Pulmonary artery endothelial cell (primary cell): ENCODE results near the gene INHBC. TPM values are rescaled to one million over a fixed set of nuclear protein-coding genes. Genes with fewer than 3 reads are reported as not detected.
"Not testable (repeated sequence)": the region's sequence is repeated elsewhere in the genome, so short reads cannot be mapped to it uniquely, and the experiment has no call there.

Source experiments
- DNase-seq: peaks from one replicate; pipeline ENCODE4 v3.0.0-alpha.2; 2011; ENCODE audit warnings: low read depth, low spot score
- total RNA-seq: library from RNA; depleted of rRNA; stranded (reverse); fragments of >200 nt; gene quantifications from 2 replicates; pipeline ENCODE4 v1.2.3, GENCODE V29; 2014

The INHBC gene, protein sequence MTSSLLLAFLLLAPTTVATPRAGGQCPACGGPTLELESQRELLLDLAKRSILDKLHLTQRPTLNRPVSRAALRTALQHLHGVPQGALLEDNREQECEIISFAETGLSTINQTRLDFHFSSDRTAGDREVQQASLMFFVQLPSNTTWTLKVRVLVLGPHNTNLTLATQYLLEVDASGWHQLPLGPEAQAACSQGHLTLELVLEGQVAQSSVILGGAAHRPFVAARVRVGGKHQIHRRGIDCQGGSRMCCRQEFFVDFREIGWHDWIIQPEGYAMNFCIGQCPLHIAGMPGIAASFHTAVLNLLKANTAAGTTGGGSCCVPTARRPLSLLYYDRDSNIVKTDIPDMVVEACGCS
- total RNA-seq = not detected in 2 replicates

DNA sequence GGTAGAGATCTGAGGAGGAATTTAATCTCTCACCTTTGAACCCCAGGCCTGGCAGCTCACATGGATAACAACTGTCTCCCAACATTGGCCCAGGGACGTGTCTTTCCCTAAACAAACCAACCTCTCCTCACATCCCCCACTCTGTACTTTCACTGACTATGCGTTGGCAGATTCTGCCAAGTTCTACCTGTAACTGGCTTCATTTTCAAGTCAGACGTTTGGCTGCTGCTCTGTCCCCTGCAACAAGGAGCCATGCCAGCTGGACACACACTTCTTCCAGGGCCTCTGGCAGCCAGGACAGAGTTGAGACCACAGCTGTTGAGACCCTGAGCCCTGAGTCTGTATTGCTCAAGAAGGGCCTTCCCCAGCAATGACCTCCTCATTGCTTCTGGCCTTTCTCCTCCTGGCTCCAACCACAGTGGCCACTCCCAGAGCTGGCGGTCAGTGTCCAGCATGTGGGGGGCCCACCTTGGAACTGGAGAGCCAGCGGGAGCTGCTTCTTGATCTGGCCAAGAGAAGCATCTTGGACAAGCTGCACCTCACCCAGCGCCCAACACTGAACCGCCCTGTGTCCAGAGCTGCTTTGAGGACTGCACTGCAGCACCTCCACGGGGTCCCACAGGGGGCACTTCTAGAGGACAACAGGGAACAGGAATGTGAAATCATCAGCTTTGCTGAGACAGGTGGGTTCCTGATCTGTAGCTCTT lies at the start of gene INHBC:
Gene INHBC (plus strand): TSS at position 268 of the 707 bp plus-strand sequence. CDS start 103 bp downstream, at position 371.
- no peak for DNase-seq

DNA sequence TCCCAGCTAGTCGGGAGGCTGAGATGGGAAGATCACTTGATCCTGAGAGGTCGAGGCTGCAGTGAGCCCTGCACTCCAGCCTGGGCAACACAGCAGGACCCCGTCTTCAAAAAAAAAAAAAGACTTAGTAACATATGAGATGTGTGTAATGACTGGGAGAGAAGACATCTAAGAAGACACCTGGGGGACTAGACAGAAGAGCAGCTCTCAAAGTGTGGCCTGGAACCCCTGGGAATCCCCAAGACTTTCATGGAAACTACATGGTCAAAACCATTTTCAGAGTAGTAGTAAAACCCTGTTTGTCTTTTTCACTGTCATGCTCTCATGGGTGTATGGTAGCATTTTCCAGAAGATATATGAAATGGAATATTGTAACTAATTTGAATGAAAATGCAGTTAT lies 49.0 kb upstream of the INHBC start:
- DNase-seq = no peak

DNA sequence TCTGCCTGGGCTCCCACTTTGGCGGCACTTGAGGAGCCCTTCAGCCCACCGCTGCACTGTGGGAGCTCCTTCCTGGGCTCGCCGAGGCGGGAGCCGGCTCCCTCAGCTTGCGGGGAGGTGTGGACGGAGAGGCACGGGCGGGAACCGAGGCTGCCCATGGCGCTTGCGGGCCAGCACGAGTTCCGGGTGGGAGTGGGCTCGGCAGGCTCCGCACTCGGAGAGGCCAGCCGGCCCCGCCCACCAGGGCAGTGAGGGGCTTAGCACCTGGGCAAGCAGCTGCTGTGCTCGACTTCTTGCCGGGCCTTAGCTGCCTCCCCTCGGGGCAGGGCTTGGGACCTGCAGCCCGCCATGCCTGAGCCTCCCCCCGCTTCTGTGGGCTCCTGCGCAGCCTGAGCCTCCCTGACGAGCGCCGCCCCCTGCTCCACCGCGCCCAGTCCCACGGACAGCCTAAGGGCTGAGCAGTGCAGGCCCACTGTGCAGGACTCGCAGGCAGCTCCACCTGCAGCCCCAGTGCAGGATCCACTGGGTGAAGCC lies 48.3 kb upstream of the INHBC start:
- DNase-seq = no peak

DNA sequence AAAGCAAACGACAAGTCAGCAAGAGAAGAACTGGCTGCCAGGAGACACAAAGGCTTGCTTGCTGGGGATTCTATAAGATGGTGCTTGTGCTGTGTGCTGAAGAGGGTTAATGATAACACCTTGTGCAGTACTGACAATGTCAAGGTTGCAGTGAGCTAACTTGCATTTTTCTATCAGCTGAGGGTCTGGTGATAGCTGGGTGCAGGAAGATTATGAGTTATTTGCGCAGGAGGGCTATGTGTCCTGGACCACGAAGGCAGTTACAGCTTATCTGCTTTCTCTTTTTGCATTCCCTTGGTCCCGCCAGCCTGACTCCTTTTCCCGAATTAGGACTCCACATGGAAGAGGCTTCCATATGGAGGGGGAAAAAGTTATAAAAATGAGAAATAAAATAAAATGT lies 46.2 kb upstream of the INHBC start:
- DNase-seq = no peak

DNA sequence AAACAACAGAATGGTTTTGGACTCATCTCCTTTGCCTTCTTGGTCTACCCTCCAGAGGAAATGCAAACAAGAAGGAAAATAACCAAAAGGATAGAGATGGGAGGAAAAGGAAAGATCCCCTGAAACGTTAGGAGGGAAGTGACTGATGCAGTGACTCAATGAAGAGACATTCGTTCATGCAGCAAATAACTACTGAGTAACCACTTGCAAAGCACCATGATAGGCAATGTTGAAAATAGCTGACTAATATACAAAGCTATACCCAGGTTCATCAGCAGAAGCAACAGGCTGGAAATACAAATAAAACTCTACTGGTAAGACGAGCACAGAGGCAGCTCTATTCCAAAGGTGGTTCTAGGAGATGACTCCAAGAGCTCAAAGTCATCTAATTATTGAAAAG lies 45.6 kb upstream of the INHBC start:
- DNase-seq = peak; percentile 47

DNA sequence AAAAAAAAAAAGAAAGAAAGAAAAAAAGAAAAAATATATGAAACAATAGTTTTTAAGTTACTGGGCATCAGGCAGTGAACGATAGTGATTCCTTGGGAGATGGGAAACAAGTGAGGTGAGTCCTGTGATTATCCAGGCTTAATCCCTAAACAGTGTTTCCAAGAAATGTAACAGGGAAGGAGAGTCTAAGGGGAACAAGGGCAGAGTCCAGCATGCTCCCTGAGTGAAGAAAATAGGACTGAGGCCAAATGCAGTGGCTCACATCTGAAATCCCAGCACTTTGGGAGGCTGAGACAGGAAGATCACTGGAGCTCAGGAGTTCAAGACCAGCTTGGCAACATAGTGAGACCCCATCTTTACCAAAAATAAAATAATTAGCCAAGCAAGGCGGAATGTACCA lies 44.4 kb upstream of the INHBC start:
- DNase-seq = no peak

DNA sequence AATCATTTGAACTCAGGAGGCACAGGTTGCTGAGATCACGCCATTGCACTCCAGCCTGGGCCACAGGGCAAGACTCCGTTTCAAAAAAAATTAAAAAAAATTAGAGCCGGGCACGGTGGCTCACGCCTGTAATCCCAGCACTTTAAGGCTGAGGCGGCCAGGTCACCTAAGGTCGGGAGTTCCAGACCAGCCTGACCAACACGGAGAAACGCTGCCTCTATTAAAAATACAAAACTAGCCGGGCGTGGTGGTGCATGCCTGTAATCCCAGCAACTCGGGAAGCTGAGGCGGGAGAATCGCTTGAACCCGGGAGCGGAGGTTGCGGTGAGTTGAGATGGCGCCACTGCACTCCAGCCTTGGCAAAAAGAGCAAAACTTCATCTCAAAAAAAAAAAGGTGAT lies 39.5 kb upstream of the INHBC start:
- no peak for DNase-seq

DNA sequence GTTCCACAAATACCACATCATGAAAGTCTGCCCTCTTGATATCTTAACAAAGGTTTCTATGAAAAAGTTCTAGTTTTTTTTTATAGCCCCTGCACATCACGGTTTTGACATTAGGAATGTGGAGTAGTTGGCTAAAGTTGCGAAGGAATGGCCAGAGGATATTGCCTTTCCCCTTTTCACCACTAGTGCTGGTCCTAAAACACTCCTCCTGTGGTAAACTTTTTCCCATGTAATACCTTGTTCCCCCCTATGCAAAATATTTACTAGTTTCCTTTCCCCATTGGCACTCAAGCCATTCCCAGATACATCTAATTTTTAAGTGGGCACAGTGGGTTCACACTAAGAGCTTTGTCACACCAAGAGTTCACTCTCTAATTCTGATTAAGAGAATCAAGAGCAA lies 37.1 kb upstream of the INHBC start:
- DNase-seq = no peak

DNA sequence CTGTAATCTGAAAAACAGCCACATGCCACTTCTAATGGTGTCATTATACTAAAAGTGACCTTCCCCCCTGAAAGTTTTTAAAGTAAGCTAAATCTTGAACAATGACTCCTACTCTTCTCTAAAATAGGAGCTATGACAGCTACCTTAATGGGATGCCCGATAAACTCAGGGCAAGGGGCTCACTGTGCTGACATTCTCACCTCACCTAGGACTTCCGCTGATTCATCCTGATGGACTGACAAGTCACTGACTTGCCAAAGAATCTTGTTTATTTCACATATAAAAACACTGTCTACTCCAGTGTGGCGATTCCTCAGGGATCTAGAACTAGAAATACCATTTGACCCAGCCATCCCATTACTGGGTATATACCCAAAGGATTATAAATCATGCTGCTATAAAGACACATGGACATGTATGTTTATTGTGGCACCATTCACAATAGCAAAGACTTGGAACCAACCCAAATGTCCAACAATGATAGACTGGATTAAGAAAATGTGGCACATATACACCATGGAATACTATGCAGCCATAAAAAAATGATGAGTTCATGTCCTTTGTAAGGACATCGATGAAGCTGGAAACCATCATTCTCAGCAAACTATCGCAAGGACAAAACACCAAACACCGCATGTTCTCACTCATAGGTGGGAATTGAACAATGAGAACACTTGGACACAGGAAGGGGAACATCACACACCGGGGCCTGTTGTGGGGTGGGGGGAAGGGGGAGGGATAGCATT lies 34.7 kb upstream of the INHBC start:
- DNase-seq = not testable (repeated sequence)

DNA sequence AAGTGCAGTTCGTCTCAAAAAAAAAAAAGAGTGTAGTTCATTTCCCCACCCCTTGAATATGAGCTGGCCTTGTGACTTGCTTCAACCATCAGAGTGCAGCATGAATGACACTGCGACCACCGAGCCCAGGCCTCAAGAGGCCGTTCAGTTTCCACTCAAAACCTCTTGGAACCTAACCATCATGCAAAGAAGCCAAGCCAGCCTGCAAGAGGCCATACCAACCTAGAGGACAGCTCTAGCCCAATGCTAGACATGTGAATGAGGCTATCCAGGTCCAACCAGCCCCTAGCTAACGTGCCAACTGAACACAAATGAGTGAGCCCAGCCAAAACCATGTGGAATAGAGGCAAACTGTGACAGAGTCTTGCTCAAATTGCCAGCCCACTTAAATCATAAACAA lies 33.4 kb upstream of the INHBC start:
- DNase-seq = no peak

DNA sequence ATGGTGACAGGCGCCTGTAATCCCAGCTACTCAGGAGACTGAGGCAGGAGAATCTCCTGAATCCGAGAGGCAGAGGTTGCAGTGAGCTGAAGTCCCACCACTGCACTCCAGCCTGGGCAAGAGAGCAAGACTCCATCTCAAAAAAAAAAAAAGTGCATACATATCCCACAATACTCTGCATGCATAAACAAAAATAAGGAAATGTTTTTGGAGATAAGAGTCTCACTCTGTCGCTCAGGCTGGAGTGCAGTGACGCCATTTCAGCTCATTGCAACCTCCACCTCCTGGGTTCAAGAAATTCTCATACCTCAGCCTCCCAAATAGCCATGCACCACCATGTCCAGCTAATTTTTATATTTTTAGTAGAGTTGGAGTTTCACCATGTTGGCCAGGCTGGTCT lies 32.4 kb upstream of the INHBC start:
- DNase-seq = not testable (repeated sequence)

DNA sequence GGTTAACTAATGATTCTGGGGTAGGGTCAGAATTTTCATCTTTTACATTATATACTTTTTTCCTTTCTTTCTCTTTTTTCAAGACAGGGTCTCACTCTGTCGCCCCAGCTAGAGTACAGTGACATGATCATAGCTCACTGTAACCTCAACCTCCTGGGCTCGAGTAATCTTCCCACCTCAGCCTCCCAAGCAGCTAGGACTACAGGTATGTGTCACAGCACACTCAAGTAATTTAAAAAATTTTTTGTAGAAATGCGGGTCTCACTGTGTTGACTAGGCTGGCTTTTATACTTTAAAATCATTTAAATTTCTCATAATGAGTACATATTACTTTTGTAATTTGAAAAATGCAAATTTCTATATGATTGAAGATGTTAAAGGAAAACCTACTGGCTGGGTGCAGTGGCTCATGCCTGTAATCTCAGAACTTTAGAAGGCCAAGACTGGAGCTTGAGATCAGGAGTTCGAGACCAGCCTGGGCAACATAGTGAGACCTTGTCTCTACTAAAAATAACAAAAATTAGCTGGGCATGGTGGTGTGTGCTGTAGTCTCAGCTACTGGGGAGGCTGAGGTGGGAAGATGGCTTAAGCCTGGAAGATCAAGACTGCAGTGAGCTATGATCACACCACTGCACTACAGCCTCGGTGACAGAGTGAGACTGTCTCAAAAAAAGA lies 29.5 kb upstream of the INHBC start:
- no peak for DNase-seq

DNA sequence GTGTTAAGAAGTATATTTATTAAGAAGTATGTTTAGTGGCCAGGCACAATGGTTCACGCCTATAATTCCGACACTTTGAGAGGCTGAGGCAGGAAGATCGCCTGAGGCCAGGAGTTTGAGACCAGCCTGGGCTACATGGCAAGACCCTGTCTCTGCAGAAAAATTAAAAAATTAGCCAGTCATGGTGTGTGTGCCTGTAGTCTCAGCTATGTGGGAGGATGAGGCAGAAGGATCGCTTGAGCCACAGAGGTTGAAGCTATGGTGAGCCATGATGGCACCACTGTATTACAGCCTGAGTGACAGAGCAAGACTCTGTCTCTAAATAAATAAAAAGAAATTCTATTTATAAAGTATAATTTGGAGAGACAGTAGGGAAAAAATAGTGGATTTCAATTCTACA lies 24.1 kb upstream of the INHBC start:
- no peak for DNase-seq

DNA sequence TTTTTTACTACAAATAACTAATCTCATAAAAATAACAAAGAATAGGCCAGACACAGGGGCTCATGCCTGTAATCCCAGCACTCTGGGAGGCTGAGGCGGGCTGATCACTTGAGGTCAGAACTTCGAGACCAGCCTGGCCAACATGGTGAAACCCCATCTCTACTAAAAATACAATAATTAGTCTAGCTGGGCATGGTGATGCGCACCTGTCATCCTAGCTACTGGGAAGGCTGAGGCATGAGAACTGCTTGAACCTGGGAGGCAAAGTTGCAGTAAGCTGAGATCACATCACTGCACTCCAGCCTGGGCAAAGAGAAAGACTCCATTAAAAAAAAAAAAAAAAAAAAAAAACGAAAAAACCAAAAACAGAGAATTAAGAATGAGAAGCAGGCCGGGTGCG lies 20.4 kb upstream of the INHBC start:
- DNase-seq = not testable (repeated sequence)

DNA sequence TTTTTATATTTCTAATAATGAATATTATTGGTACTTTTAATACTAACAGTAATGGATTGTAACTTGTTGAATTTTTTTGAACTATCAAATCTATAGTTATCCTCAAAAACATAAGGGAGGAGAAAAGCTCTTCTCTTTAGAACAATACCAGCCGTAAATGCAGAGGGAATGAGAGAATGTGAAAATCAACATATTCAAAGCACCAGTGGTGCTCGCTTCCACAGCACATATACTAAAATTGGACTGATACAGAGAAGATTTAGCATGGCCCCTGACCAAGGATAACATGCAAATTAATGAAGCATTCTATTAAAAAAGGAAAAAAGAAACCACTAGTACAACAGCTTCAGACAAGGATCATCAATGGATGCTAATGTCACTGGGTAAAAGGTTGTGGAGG lies 19.5 kb upstream of the INHBC start:
- DNase-seq = no peak

DNA sequence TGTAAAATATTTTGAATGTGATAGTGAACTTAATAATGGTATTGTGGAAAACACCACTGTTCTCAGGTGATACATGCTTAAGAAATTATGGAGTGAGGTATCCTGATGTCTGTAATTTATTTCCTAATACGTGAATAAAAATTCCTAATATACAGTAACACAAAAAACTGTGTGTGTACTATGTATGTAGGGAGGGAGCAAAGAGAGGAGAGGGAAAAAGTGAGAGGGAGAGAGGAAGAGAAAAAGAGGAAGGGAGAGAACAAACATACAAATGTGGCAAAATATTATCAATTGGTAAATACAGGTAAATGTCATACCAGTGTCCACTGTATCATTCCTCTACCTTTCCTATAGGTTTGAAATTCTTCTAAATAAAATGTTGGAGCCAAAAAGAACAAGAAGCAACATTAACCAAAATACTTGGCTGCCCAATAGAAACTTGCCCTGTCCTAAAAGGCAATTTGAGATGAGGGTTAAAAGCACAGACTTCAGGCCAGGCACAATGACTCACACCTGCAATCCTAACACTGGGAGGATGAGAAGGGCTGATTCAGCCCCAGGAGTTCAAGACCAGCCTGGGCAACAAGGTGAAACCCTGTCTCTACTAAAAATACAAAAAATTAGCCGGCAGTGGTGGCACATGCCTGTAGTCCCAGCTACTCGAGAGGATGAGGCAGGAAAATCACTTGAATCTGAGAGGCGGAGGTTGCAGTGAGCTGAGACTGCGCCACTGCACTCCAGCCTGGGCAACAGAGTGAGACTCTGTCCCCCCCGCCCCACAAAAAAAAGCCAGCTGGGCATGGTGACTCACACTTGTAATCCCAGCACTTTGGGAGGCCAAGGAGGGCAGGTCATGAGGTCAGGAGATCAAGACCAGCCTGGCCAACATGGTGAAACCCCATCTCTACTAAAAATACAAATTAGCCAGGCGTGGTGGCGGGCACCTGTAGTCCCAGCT lies 18.3 kb upstream of the INHBC start:
- DNase-seq = no peak

DNA sequence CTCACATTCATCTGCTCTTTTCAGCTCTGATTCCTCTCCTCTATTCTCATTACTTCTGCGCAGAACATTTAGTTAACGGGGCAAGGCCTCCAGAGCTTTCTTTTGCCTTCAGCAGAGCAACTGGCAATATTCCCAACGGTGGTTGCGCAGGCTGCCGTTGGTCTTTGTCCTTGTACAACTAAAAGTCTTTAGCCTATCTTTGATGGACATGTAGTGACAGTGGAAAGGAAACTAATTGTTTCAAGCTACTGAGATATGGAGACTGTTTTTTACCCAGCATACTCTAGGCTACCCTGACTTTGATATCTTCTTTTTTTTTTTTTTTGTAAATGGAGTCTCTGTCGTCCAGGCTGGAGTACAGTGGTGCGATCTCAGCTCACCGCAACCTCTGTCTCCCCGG lies 16.3 kb upstream of the INHBC start:
- DNase-seq = no peak

DNA sequence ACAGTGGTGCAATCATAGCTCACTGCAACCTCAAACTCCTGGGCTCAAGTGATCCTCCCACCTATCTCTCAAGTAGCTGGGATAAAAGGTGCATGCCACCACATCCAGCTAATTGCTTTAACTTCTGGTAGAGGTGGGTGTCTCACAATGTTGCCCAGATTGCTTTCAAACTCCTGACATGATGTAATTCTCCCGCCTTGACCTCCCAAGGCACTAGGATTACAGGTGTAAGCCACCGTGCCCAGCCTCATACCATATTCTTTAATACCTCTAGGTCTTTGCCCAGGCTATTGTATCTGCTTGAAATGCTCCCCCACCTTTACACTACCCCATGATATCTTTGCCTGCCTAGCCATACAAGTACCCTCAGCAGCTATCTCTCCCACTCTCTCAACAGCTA lies 15.1 kb upstream of the INHBC start:
- DNase-seq = no peak

DNA sequence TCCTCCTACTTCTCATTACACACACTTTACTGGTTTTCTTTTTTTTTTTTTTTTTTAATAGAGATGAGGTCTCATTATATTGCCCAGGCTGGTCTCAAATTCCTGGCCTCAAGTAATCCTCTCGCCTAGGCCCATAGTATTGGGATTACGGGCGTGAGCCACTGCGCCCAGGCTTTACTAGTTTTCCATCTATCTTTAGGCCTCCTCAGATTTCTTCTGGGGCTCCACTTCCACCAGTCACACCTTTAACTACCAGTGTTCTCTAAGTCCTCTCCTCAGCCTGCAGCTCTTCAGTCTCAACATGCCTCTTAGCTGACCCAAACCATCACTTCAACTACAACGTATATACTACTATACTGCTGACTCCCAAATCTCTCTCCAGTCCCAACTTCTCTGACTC lies 14.1 kb upstream of the INHBC start:
- DNase-seq = no peak

DNA sequence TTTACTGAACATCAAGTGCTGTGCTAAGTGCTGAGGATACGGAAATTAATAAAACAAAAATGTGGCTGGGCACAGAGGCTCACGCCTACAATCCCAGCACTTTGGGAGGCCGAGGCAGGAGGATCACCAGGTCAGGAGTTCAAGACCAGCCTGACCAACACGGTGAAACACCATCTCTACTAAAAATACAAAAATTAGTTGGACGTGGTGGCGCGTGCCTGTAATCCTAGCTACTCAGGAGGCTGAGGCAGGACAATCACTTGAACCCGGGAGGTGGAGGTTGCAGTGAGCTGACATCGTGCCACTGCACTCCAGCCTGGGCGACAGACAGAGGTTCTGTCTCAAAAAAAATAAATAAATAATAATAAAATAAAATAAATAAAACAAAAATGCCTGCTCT lies 7.6 kb upstream of the INHBC start:
- not testable (repeated sequence) for DNase-seq
